Measurements from ENCODE around the gene ROPN1.
A peak's percentile ranks its signal among the peaks of the same experiment; 100 is the strongest.
"Not testable (repeated sequence)": the region's sequence is repeated elsewhere in the genome, so short reads cannot be mapped to it uniquely, and the experiment has no call there.

Gene ROPN1

GRCh38 chr3:123993818-123994217, 1.9 kb upstream of the ROPN1 start:
- DNase-seq, result no peak

DNA sequence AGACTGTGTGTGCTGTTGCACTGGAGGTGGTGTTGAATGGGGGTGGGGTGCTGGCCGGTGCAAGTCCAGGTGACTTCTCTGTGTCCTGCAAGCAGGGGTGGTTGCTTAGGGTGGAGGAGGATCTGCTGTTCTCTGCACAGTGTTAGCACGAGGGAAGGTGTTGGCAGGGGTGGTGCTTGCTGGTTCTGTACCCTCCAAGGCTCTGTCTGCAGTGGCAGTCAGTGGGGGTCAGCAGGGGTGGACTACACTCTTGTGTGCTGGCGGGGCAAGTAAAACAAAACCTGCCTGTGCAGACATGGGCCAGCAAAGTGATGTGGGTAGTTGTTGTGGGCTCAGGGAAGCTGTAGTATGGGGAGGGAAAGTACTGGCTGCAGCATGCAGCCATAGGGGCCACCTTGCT, 5.5 kb downstream of the ROPN1 start:
- no peak for DNase-seq

DNA sequence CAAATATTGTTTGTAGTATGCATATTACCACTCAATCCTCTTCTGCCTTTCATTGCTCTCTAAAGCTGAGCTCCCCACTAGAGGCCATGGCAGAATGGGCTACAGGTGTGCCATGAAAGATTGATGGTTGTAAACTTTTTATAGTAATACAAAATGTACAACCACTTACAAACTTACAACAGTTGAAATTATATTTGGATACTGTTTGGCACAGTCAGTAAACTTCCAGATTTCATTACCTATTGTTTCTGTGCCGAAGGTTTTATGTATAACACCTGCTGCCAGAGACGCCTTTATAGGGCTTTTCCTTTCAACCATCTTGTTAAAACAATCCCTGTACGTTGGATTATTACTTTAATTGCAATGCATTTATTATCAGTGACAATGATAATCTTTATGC, 7.0 kb downstream of the ROPN1 start:
- no peak for DNase-seq

DNA sequence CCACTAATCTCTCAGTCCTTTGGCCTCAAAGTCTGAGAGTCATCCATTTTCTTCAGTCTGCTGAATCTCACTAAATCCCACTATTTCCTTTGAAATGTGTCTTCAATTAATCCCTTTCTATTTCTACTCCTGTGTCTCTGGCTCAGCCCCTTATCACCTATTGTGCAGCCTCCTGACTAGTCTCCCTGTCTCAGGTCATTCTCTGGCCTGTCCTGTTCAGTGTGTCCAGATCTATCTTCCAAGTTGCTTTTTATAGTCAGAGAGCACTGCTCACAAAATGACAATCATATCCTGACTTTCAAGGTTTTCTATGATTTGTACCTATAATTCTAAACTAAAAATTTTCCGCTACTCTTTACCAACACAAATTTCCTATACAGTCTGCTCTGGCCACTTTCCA, 7.6 kb downstream of the ROPN1 start:
- no peak for DNase-seq

- DNase-seq, result not testable (repeated sequence)
Observed at GRCh38 chr3:123981317-123981716, 10.6 kb downstream of the ROPN1 start.

DNA sequence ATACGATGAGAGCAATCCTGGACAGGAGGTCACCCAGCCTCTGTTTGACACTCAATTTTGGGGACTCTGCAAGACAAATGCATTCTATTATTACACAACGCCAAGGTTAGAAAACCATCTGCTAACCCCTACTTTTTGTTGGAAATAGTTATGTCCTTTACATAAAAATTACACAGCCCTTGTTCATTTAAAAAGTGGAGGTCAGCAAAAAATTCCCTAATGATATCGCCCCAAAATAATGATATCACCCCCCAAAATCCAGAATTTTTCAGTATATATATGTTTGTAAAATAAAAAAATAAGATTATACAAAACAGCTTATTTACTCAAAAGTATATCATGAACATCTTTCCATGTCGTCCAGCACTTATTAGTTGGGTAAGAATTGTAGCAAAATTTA, 11.4 kb downstream of the ROPN1 start:
- no peak for DNase-seq

GRCh38 chr3:123979525-123980501, 12.1 kb downstream of the ROPN1 start:
- DNase-seq, result peak; percentile 6 to 34

DNA sequence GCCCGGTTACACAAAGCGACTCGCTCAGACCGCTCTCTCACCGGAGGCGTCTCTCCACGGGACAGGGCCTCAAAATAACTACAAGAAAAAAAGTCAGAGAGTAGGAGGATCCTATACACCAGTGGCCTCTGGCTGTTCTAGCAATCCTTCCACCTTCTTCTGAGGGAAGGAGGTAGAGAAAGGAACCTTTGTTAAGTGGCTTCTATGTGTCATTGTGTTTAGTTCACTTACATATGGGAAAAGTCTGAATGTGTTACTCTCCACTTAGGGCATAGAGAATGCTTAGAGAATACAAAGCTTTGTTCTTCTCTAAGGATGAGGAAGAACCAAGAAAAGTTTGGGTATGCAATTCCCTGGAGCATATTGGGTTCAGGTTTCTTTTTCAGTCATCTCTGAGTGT, 15.0 kb downstream of the ROPN1 start:
- not testable (repeated sequence) for DNase-seq

- not testable (repeated sequence) for DNase-seq
Observed at GRCh38 chr3:123976181-123976898, 15.6 kb downstream of the ROPN1 start.

- not testable (repeated sequence) for DNase-seq
Observed at GRCh38 chr3:123975030-123975429, 16.9 kb downstream of the ROPN1 start.

- DNase-seq, result no peak
Observed at GRCh38 chr3:123971406-123971805, 20.5 kb downstream of the ROPN1 start.

DNA sequence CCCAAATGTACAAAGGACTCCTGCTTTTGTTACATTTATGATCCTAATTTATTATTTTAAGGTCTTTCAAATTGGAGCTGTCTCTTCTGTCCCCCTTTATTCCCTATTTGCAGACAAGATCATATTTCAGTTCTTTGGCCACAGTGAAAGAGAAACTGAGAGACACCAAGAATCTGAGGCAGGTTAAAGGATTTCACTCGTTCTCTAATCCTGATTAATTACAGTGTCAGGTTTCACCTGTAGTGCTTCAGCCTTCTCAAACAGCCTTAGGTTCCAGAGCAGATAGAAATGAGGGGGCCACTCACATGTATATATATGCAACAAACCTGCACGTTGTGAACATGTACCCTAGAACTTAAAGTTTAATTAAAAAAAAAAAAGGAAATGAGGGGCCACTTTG, 24.7 kb downstream of the ROPN1 start:
- not testable (repeated sequence) for DNase-seq

DNA sequence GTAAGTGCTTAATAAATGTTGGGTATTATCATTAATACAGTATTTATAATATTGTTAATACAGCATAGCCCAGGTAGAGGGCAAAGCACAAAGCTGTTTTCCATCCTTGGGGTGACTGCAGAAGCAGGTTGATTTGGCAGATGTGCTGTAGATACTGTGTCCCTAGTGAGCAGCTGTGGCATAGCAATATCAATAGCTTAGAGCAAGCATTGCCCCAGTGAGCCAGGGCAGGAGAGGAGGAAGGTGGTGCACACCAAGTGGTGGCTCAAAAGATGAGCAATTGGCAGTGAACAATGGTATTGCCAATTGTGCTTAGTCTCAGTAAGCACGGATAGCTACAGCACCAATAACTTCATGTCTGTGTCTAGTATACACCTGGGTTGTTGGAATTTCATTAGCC, 25.1 kb downstream of the ROPN1 start:
- not testable (repeated sequence) for DNase-seq

- not testable (repeated sequence) for DNase-seq
Observed at GRCh38 chr3:123964793-123965192, 27.1 kb downstream of the ROPN1 start.

- no peak for DNase-seq
Observed at GRCh38 chr3:123961508-123961856, 30.4 kb downstream of the ROPN1 start.

DNA sequence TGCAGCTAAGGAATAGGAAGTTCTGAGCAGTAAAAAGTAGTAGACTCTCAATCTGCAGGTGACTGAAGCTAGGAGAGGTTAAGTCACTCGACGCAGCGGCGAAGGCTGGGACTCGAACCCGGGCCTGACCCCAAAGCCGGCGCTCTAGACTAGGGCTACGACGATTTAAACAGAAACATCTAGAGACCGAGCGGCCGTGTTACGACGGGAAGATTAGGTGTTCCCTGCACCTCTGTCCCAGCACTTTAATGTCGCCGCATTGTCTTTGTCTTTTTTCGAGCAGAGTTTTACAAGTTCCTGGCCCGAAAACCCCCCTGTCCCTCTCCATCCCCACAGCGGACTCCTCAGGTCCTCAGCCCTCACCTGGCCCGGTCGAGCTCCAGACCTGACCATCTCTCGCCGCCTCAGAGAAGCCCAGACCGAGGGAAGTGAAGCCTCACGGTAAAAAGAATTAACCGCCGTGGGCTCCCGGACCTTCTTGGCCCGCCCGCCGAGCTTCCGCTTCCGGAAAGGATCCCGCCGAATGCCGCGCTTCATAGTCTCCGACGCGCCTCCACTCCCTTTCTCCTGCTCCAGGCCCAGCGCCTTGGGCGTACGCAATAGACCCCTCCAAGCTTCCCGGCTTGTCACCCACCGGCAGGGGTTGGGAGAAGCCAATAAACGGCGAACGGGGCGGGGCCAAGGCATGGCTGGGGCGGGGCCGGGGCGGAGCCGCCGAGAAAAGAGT, 31.0 kb downstream of the ROPN1 start, which contains the start of gene CCDC14:
TSS of gene CCDC14 (minus strand) at position 449 of the 727 bp plus-strand sequence. CDS start at position 393, 56 bp downstream.
- DNase-seq, result peak; percentile 75 to 79

- DNase-seq, result no peak
Observed at GRCh38 chr3:123953735-123954134, 38.2 kb downstream of the ROPN1 start.

GRCh38 chr3:123952844-123953520, 38.9 kb downstream of the ROPN1 start:
- no peak for DNase-seq

GRCh38 chr3:123951522-123952447, 40.1 kb downstream of the ROPN1 start:
- no peak for DNase-seq

GRCh38 chr3:123949641-123950040, 42.3 kb downstream of the ROPN1 start:
- no peak for DNase-seq

DNA sequence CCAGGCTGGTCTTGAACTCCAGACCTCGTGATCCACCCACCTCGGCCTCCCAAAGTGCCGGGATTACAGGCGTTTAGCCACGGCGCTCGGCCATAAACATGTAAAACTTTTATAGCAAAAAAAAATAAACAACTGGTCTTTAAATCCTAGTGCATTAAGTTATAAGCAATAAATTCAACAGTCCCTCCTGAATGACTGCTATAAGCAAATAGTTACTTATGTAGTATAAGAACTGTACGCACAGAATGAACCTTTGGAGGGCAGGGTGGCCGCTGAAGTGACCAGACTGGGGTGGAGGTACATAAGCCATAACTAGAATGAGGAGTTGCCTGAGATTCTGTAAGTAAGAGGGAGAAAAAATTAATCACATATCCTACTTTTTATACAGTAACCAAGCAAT, 43.5 kb downstream of the ROPN1 start:
- no peak for DNase-seq
